ENCODE data around the gene PDZD7. TPM values are rescaled to one million over a fixed set of nuclear protein-coding genes. Genes with fewer than 3 reads are reported as not detected.

PDZD7 gene
- total RNA-seq, 1 experiment from 2014 or later = 0.74 TPM

DNA sequence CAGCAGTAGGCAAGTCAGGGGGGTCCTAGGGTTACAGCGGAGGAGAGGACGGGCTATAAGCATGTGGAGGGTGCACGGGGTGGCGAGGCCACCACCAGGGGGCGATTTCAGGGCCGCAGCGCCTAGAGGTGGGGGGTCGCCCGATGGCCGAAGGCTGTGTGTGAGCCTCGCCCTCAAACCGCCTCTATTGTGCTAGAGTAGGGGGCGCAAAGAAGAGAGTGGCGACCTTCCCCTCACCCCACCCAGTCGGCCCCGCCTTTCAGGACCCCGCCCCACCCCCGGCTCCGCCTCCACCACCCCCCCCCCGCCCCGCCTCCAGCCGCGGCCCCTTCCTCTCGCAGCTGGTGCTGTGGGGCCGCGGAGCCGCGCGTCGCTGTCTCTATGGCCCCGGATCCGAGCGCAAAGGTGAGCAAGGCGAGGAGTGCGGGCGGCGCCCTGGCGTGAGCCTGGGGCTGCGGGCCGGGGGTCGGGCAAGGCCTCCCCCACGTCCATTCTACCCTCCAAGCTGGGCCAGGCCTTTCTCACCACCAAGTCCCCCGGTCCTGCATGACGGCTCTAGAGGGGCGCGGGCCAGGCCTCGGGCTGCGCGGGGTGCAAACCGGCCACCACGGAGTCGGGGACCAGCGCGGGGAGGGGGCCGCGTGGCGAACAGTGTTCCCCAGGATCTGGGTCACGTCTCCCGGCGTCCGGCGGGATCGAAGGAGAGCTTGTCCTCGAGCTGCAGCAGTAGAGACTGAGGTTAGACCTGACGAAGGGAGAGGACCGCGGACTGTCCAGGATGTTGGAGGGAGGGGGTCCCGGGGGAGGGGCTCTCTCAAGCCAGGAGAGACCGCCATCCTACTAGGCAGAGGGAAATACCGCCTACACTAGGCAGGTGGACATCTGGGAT is 61.5 kb downstream of the PDZD7 start, which contains the start of gene SEMA4G:
TSS of gene SEMA4G (plus strand) at position 318 of the 889 bp plus-strand sequence. CDS start 3,409 bp downstream, outside the sequence.
- in situ Hi-C loops (cut with HindIII; ENCODE audit: low pct_unique_long_range_greater_than_20kb, low sequenced_read_pairs) = no loop called here
- DNase-seq (ENCODE audit: low read depth, low spot score) = peak; percentile 21

- in situ Hi-C loops (cut with HindIII; ENCODE audit: low pct_unique_long_range_greater_than_20kb, low sequenced_read_pairs) = no loop called here
- DNase-seq (ENCODE audit: low read depth, low spot score) = no peak
Measured at GRCh38 chr10:100968863-100969186, 62.1 kb downstream of the PDZD7 start.

GRCh38 chr10:100968062-100968736 is 62.7 kb downstream of the PDZD7 start:
- in situ Hi-C loops (cut with HindIII; ENCODE audit: low pct_unique_long_range_greater_than_20kb, low sequenced_read_pairs) = no loop called here
- no peak for DNase-seq (ENCODE audit: low read depth, low spot score)

GRCh38 chr10:100967332-100967731 is 63.6 kb downstream of the PDZD7 start:
- DNase-seq (ENCODE audit: low read depth, low spot score) = no peak
- in situ Hi-C loops (cut with HindIII; ENCODE audit: low pct_unique_long_range_greater_than_20kb, low sequenced_read_pairs) = no loop called here

DNA sequence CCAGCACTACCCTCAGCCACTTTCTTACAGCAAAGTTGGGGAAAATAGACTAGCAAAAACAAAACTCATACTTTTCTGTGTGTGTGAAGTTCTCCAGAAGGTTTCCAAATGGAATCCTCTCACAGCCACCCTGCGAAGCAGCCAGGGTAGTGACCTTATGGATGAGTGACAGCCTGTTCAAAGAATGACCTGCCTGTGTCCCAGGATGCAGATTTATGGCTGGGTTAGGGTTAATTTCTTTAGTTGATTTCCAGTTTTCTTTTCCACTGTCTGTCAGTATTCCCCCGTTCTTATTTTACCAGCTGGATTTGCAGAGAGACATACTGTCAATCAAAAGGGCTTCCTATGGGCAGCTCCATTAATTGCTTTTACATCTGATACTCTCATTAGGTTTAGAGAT is 64.0 kb downstream of the PDZD7 start:
- no peak for DNase-seq (ENCODE audit: low read depth, low spot score)
- in situ Hi-C loops (cut with HindIII; ENCODE audit: low pct_unique_long_range_greater_than_20kb, low sequenced_read_pairs) = no loop called here

GRCh38 chr10:100965820-100966219 is 65.1 kb downstream of the PDZD7 start:
- no peak for DNase-seq (ENCODE audit: low read depth, low spot score)
- in situ Hi-C loops (cut with HindIII; ENCODE audit: low pct_unique_long_range_greater_than_20kb, low sequenced_read_pairs) = no loop called here

DNA sequence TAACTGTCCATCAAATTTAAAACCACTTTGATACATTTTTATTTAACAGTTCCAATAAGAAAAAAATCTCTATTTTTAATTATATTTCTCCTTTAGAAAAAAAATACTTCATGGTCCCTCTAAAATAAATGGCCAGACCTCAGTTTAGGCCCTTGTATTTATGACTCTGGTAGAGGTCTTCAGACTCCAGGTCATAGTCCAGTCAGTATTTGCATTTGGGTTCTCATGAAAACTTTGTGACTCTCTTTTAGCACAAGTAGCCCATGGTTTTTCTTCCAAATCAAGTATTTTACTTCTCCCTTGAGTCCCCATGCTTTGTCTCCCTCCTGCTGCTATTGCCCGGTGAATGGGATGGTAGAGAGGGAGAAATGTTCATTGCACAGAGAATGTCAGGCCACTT is 67.1 kb downstream of the PDZD7 start:
- no peak for DNase-seq (ENCODE audit: low read depth, low spot score)
- in situ Hi-C loops (cut with HindIII; ENCODE audit: low pct_unique_long_range_greater_than_20kb, low sequenced_read_pairs) = no loop called here

- in situ Hi-C loops (cut with HindIII; ENCODE audit: low pct_unique_long_range_greater_than_20kb, low sequenced_read_pairs) = no loop called here
- no peak for DNase-seq (ENCODE audit: low read depth, low spot score)
Measured at GRCh38 chr10:100962351-100963080, 68.4 kb downstream of the PDZD7 start.

GRCh38 chr10:100960251-100960650 is 70.7 kb downstream of the PDZD7 start:
- no peak for DNase-seq (ENCODE audit: low read depth, low spot score)
- in situ Hi-C loops (cut with HindIII; ENCODE audit: low pct_unique_long_range_greater_than_20kb, low sequenced_read_pairs) = no loop called here

Small RNAs within 50 kb of the gene (small RNA-seq; reads per million reads assigned to genes)
- 0 reads per million in 2 experiments for gene MIR608

Other genes starting within 250 kb of the PDZD7 start
- 21.8 and 24.4 TPM in 2 replicates for gene SLF2, start 118.2 kb downstream of the PDZD7 start, total RNA-seq (2014; rRNA removed; shearing (Covaris generic))
- 1.3 and 4.7 TPM in 2 replicates for gene SEMA4G, start 61.6 kb downstream of the PDZD7 start, total RNA-seq (2014; rRNA removed; shearing (Covaris generic))
- 46.3 and 52.9 TPM in 2 replicates for gene MRPL43, start 43.6 kb downstream of the PDZD7 start, total RNA-seq (2014; rRNA removed; shearing (Covaris generic))
- gene TWNK, start 43.6 kb downstream of the PDZD7 start, total RNA-seq (2014; rRNA removed; shearing (Covaris generic)) = 14.7 and 14.8 TPM in 2 replicates
- gene LZTS2, start 31.3 kb downstream of the PDZD7 start, total RNA-seq (2014; rRNA removed; shearing (Covaris generic)) = 37.1 and 41.0 TPM in 2 replicates
- 66.8 and 76.9 TPM in 2 replicates for gene SFXN3, start 105 bp upstream of the PDZD7 start, total RNA-seq (2014; rRNA removed; shearing (Covaris generic))
- gene KAZALD1, start 30.9 kb upstream of the PDZD7 start, total RNA-seq (2014; rRNA removed; shearing (Covaris generic)) = 1.9 and 2.3 TPM in 2 replicates
- gene TLX1, start 100.2 kb upstream of the PDZD7 start, total RNA-seq (2014; rRNA removed; shearing (Covaris generic)) = not detected in 2 replicates
- not detected in 2 replicates for gene LBX1, start 198.3 kb upstream of the PDZD7 start, total RNA-seq (2014; rRNA removed; shearing (Covaris generic))

Data from SK-MEL-5 (cell line).